ENCODE data around the gene SSBP4.

DNA sequence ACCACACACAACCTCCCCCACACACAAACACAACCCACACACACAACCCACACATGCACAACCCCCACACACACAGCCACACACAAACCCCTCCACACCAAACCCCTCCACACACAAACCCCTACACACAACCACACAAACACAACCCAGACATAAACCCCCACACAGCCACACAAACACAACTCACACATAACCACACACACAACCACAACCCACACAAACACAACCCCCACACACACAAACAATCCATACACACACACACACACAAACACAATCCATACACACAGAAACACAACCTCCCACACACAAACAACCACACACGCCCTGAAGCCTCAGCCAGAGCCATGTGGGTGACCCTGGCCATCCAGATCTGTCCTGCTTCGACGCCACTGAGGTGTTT is 48.8 kb downstream of the SSBP4 start:
- TF ChIP-seq FOXA1 (IDR thresholded peaks at IDR 0.05) (no peak), HDGF (IDR thresholded peaks at IDR 0.05; ENCODE audit: borderline replicate concordance) (no peak)

Data from HEK293T (cell line).